Naive thymus-derived CD4-positive, alpha-beta T cell (primary cell): ENCODE data around the gene LCN10. TPM values are rescaled to one million over a fixed set of nuclear protein-coding genes. Genes with fewer than 3 reads are reported as not detected.
A peak's percentile ranks its signal among the peaks of the same experiment; 100 is the strongest.
"Not testable (repeated sequence)": the region's sequence is repeated elsewhere in the genome, so short reads cannot be mapped to it uniquely, and the experiment has no call there.

Experiments
- ATAC-seq: fragments of 150-1000 bp; cut with Tn5 transposase; 2 replicates; pipeline ENCODE4 v1.10.0; 2021; ENCODE audit warnings: mild to moderate bottlenecking, moderate library complexity
- CTCF ChIA-PET: fragments of 350-600 bp; sonication (Branson Sonifier 250); formaldehyde crosslinking; loops from one replicate; lab custom pipeline; 2021; ENCODE audit warnings: antibody characterized with exemption; lab: Charles Lee
- POLR2A ChIA-PET: fragments of 350-600 bp; sonication (Branson Sonifier 250); formaldehyde crosslinking; loops from one replicate; lab custom pipeline; 2021; ENCODE audit warnings: antibody characterized with exemption, inconsistent platforms; lab: Charles Lee
- DNase-seq, 9 donors: peaks; one replicate each; pipeline versions ENCODE4 v3.0.0 to v3.0.0-alpha.2; 2020 to 2022; ENCODE audit warnings: mixed read lengths in 1 of 9
- H3K27ac ChIP-seq: one replicate; pipeline ENCODE4 v1.7.0; 2013; ENCODE audit warnings: mild to moderate bottlenecking, low read depth, low read length, moderate library complexity
- H3K27me3 ChIP-seq, 2 donors: one replicate each; pipeline ENCODE4 v1.7.0; 2013; ENCODE audit warnings: low read length in 2 of 2, mild to moderate bottlenecking in 2 of 2, moderate library complexity in 2 of 2; ENCODE audit not compliant: control insufficient read depth in 2 of 2, insufficient read depth in 2 of 2
- H3K36me3 ChIP-seq, 3 experiments: 1 replicate in 2 of 3; 2 replicates in 1 of 3; pipeline ENCODE4 v1.7.0; 2013; ENCODE audit warnings: low read length in 3 of 3, mild to moderate bottlenecking in 3 of 3, moderate library complexity in 1 of 3; ENCODE audit not compliant: insufficient read depth in 3 of 3, control insufficient read depth in 2 of 3
- H3K4me1 ChIP-seq, 2 donors: one replicate each; pipeline ENCODE4 v1.7.0; 2013; ENCODE audit warnings: low read length in 2 of 2, mild to moderate bottlenecking in 2 of 2, moderate library complexity in 1 of 2; ENCODE audit not compliant: control insufficient read depth in 2 of 2, insufficient read depth in 2 of 2
- H3K4me3 ChIP-seq: 2 replicates; pipeline ENCODE4 v1.7.0; 2013; ENCODE audit warnings: mild to moderate bottlenecking, low read length
- H3K9me3 ChIP-seq, 3 experiments: 1 replicate in 2 of 3; 2 replicates in 1 of 3; pipeline ENCODE4 v1.7.0; 2013; ENCODE audit warnings: low read length in 3 of 3; ENCODE audit not compliant: control insufficient read depth in 2 of 3
- H3K27ac Mint-ChIP-seq, 9 donors: one replicate each; pipeline ENCODE4 v1.8.0; 2020 to 2022; ENCODE audit warnings: mixed read lengths in 9 of 9, mild to moderate bottlenecking in 8 of 9, moderate library complexity in 5 of 9, inconsistent platforms in 2 of 9
- H3K27me3 Mint-ChIP-seq, 5 donors: one replicate each; pipeline ENCODE4 v1.8.0; 2021 to 2022; ENCODE audit warnings: mixed read lengths in 5 of 5, mild to moderate bottlenecking in 1 of 5
- H3K36me3 Mint-ChIP-seq, 5 donors: one replicate each; pipeline ENCODE4 v1.8.0; 2020 to 2022; ENCODE audit warnings: mixed read lengths in 5 of 5, mild to moderate bottlenecking in 3 of 5, inconsistent platforms in 1 of 5
- H3K4me1 Mint-ChIP-seq, 7 donors: one replicate each; pipeline ENCODE4 v1.8.0; 2020 to 2022; ENCODE audit warnings: mixed read lengths in 7 of 7, mild to moderate bottlenecking in 3 of 7, inconsistent platforms in 1 of 7
- H3K4me3 Mint-ChIP-seq, 10 donors: one replicate each; pipeline ENCODE4 v1.8.0; 2020 to 2022; ENCODE audit warnings: mild to moderate bottlenecking in 10 of 10, mixed read lengths in 10 of 10, moderate library complexity in 6 of 10, inconsistent platforms in 2 of 10
- H3K9me3 Mint-ChIP-seq, 11 donors: one replicate each; pipeline ENCODE4 v1.8.0; 2020 to 2022; ENCODE audit warnings: mixed read lengths in 11 of 11, mild to moderate bottlenecking in 4 of 11, inconsistent platforms in 1 of 11, moderate library complexity in 1 of 11
- intact Hi-C, 2 donors: fragments of 100-400 bp; cut with micrococcal nuclease; formaldehyde crosslinking; loops; one replicate each; pipeline ENCODE4 v1.15.1; 2023
- polyA plus RNA-seq, 2 donors: library from polyadenylated mRNA; unstranded; fragments of 300-500 nt; fragmentation: Illumina TruSeq; gene quantifications; one replicate each; pipeline ENCODE4 v1.2.3, GENCODE V29; 2021
- total RNA-seq, 6 experiments: library from RNA in 5 of 6; stranded (reverse) in 5 of 6; gene quantifications; 1 replicate in 5 of 6; 2 replicates in 1 of 6; pipeline ENCODE4 v1.2.3 and lab custom pipeline; 2021 to 2026

Gene LCN10
- total and polyA plus RNA-seq, 7 experiments from 2014 or later: 0.34 to 3.2 (median 1.1) TPM; not detected in 1

DNA sequence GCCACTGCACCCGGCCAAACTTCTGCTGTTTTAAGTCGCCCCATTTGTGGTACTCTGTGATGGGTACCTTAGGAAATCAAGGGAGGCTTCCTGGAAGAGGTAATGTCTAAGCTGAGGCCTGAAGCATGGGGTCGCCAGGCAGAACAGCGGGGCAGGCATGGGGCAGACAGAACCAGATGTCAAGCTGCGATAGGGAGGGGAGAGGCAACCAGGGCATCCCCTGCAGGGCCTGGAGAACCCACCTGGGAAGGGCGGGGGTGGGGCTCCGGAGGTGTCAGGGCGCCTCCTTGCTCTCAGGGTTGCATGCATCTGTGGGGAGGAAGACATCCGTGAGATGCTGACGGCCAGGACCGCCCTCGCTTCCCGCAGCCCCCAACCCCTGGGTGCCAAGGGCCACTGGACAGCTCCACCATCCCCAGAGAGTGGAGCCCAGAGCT, 18.8 kb upstream of the LCN10 start:
- Mint-ChIP-seq H3K27ac (no peak overlapping the region), H3K4me1 (peaks cover 0 to 6% (median 0%) of the 10 kb centered on the region in 7 donors), H3K4me3 (no peak overlapping the region), H3K36me3 (no peaks in the 10 kb centered on the region), H3K27me3 (peaks cover 2 to 10% (median 4%) of the 10 kb centered on the region in 5 donors), H3K9me3 (no peaks in the 10 kb centered on the region)
- H3K27me3 ChIP-seq: no peaks in the 10 kb centered on the region
- ATAC-seq (no peak), DNase-seq (no peak)
- intact Hi-C loops: no loop called here
- ChIA-PET POLR2A (no interaction called here), CTCF (no interaction called here)
- H3K36me3 ChIP-seq: no peaks in the 10 kb centered on the region
- no peak overlapping the region for H3K4me3 ChIP-seq
- H3K4me1 ChIP-seq: no peaks in the 10 kb centered on the region
- H3K9me3 ChIP-seq: no peaks in the 10 kb centered on the region
- H3K27ac ChIP-seq: no peak overlapping the region

DNA sequence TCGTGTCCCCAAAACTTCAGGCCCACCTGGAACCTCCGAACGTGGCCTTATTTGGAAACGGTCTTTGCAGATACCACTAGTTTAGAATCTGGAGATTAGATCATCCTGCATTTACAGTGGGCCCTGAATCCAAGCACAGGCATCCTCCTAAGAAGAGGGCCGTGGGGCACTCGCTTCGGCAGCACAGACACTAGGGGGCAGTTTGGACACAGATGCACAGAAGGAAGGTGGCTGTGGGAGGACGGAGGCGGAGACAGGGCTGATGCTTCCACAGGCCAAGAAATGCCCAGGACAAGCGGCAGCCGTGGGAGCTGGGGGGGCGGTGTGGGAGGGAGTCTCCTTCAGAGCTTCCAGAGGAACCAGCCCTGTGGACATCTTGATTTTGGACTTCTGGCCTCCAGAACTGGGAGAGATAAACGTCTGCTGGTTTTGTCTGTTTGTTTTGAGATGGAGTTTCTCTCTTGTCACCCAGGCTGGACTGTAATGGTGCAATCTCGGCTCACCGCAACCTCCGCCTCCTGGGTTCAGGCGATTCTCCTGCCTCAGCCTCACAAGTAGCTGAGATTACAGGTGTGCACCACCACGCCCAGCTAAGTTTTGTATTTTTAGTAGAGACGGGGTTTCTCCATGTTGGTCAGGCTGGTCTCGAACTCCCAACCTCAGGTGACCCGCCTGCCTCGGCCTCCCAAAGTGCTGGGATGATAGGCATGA, 18.2 kb upstream of the LCN10 start:
- H3K9me3 ChIP-seq, H3K36me3 ChIP-seq, intact Hi-C loops, H3K36me3 Mint-ChIP-seq, H3K4me3 Mint-ChIP-seq, H3K27ac Mint-ChIP-seq, POLR2A ChIA-PET, H3K4me1 Mint-ChIP-seq, H3K9me3 Mint-ChIP-seq, H3K27ac ChIP-seq, H3K27me3 ChIP-seq, H3K4me1 ChIP-seq, H3K4me3 ChIP-seq, DNase-seq, H3K27me3 Mint-ChIP-seq: not testable (repeated sequence)
- peak; percentile 25 for ATAC-seq
- CTCF ChIA-PET: interaction anchor here (1.4 kb wide), 1 partner anchor 274 kb away, joined by 4 read pairs; no protein-coding TSS in a partner anchor

DNA sequence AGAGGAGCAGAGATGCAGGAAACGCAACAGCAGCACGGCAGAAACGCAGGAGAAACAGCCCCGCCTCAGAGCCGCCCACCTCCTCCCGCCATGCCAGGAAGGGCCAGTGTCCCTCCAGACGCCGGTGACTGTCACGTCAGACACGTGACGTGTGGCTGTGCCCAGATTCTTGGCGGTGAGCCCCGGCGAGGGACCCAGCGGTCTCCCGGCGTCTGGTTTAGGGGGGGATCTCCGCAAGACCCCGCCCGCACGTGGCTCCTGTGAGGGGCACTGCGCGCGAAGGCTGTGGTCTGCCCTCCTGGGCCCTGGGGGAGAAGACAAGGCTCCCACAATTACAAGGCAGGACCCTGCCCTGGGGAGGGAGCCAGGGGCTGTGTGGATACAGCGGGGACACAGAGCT, 17.7 kb upstream of the LCN10 start:
- Mint-ChIP-seq H3K4me1 (peaks cover 0 to 5% (median 0%) of the 10 kb centered on the region in 7 donors), H3K4me3 (peak overlapping the region in 2 of 10 donors; percentile 14 to 26), H3K9me3 (peaks cover 0 to 11% (median 3%) of the 10 kb centered on the region in 11 donors), H3K27ac (no peak overlapping the region), H3K36me3 (peaks cover 0 to 5% (median 0%) of the 10 kb centered on the region in 5 donors), H3K27me3 (peaks cover 2 to 11% (median 4%) of the 10 kb centered on the region in 5 donors)
- CTCF ChIA-PET: interaction anchor here (1.4 kb wide), 1 partner anchor 275 kb away, joined by 4 read pairs; no protein-coding TSS in a partner anchor
- no peak for DNase-seq
- H3K36me3 ChIP-seq: no peaks in the 10 kb centered on the region
- H3K4me3 ChIP-seq: no peak overlapping the region
- POLR2A ChIA-PET: no interaction called here
- intact Hi-C loops: no loop called here
- H3K27me3 ChIP-seq: no peaks in the 10 kb centered on the region
- H3K4me1 ChIP-seq: no peaks in the 10 kb centered on the region
- no peak overlapping the region for H3K27ac ChIP-seq
- ATAC-seq: no peak
- no peaks in the 10 kb centered on the region for H3K9me3 ChIP-seq

DNA sequence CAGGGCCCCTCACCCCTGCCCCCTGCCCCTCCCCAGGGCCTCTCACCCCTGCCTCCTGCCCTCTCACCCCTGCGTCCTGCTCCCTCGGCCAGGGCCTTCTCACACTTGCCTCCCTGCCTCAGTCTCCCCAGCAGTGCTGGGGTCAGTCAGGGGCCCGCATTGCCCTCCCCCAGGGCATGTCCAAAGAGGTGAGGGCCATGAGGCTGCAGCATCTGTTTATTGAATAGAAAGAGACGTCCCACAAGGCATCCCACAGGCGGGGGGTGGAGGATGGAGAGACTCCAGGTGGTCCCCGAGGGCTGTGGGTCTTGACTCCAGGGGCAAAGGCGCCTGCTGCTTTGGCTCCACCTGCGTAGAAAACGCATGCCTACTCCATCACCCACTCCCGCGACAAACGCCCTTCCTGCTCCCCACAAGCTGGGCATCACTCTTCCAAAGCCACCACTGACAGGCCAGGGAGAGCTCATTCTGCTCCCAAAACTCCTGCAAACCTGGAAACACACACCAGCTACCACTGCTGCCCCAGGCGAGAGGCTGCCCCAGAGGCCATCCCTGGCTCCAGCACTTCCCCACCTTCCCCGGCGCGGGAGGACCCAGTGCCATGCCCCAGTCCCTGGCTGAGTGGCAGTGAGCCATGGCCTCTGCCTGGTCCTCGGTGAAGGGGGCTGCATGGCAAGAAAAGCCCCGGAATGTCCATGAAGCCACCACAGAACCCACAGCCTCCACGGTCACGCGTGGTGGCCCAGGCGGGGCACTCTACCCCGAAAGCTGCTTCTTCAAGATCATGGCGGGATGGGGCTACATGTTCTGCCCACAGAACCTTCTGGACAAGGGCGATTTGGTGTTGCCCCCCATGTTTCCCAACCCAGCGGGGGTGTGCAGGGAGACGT, 16.9 kb upstream of the LCN10 start:
- ChIA-PET POLR2A (no interaction called here), CTCF (interaction anchor here (1.4 kb wide), 1 partner anchor 276 kb away, joined by 4 read pairs; no protein-coding TSS in a partner anchor)
- Mint-ChIP-seq H3K36me3 (peaks cover 0 to 5% (median 0%) of the 10 kb centered on the region in 5 donors), H3K4me1 (peaks cover 0 to 5% (median 0%) of the 10 kb centered on the region in 7 donors), H3K27me3 (peaks cover 2 to 10% (median 4%) of the 10 kb centered on the region in 5 donors), H3K9me3 (peaks cover 0 to 11% (median 3%) of the 10 kb centered on the region in 11 donors), H3K27ac (no peak overlapping the region), H3K4me3 (peak overlapping the region in 2 of 10 donors; percentile 14 to 26)
- DNase-seq (no peak), ATAC-seq (no peak)
- intact Hi-C loops: no loop called here
- Histone ChIP-seq H3K9me3 (no peaks in the 10 kb centered on the region), H3K27me3 (no peaks in the 10 kb centered on the region), H3K27ac (no peak overlapping the region), H3K36me3 (no peaks in the 10 kb centered on the region), H3K4me3 (no peak overlapping the region), H3K4me1 (no peaks in the 10 kb centered on the region)

DNA sequence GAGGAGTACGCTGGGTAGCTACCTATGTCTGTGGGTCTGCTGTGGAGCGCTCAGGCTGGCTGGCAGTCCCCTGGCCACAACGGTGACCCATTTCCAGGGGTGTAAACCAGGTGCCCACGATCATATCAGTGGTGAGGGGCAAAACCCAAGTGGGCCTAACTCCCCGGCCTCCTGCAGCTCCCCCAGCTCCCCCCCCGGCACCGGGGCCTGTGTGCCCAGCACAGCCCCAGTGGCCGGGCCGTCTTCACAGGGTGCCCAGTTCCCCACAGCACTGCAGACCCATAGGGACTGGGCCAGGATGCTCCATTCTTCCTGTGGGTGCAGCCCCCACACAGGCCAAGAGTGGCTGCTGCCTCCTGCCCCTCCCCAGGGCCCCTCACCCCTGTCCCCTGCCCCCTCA, 16.3 kb upstream of the LCN10 start:
- peaks cover 0 to 5% (median 0%) of the 10 kb centered on the region in 5 donors for H3K36me3 Mint-ChIP-seq
- H3K27me3 ChIP-seq: no peaks in the 10 kb centered on the region
- H3K27ac ChIP-seq: no peak overlapping the region
- no peak overlapping the region for H3K4me3 ChIP-seq
- CTCF ChIA-PET: no interaction called here
- H3K27me3 Mint-ChIP-seq: peaks cover 2 to 10% (median 4%) of the 10 kb centered on the region in 5 donors
- ATAC-seq: no peak
- H3K9me3 ChIP-seq: no peaks in the 10 kb centered on the region
- H3K4me3 Mint-ChIP-seq: no peak overlapping the region
- DNase-seq: no peak
- POLR2A ChIA-PET: interaction anchor here (0.6 kb wide), 1 partner anchor 13 kb away, joined by 3 read pairs; no protein-coding TSS in a partner anchor
- H3K27ac Mint-ChIP-seq: no peak overlapping the region
- H3K9me3 Mint-ChIP-seq: peaks cover 0 to 11% (median 3%) of the 10 kb centered on the region in 11 donors
- H3K4me1 ChIP-seq: no peaks in the 10 kb centered on the region
- H3K4me1 Mint-ChIP-seq: peaks cover 0 to 5% (median 0%) of the 10 kb centered on the region in 7 donors
- H3K36me3 ChIP-seq: no peaks in the 10 kb centered on the region
- intact Hi-C loops: no loop called here

DNA sequence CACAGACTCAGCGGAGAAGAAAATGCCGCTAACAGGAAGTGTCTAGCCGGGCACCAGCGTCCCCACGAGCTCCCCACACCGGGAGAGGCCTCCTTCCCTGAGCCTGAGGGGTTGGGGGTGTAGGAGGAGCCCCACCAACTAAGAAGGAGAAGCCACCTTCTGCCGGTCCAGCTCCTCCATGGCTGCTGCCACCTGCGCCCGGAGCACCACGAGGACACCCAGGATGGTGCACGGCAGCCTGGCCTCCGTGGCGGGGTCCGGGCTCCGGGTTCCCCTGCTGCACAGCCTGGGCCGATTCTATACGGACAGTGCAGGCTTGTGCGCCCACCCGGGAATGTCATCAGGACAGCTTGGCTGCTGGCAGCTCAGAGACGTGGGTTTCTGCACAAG, 15.0 kb upstream of the LCN10 start:
- no peaks in the 10 kb centered on the region for H3K36me3 ChIP-seq
- Mint-ChIP-seq H3K4me3 (no peak overlapping the region), H3K4me1 (peaks cover 0 to 5% (median 0%) of the 10 kb centered on the region in 7 donors), H3K9me3 (peaks cover 0 to 13% (median 3%) of the 10 kb centered on the region in 11 donors), H3K36me3 (peaks cover 0 to 5% (median under 1%) of the 10 kb centered on the region in 5 donors), H3K27ac (no peak overlapping the region), H3K27me3 (peaks cover 2 to 10% (median 4%) of the 10 kb centered on the region in 5 donors)
- CTCF ChIA-PET: interaction anchor here (0.5 kb wide), 1 partner anchor 312 kb away, joined by 4 read pairs; no protein-coding TSS in a partner anchor
- intact Hi-C loops: no loop called here
- ATAC-seq: no peak
- H3K27ac ChIP-seq: no peak overlapping the region
- no peaks in the 10 kb centered on the region for H3K4me1 ChIP-seq
- no peak for DNase-seq
- H3K4me3 ChIP-seq: no peak overlapping the region
- POLR2A ChIA-PET: no interaction called here
- no peaks in the 10 kb centered on the region for H3K9me3 ChIP-seq
- no peaks in the 10 kb centered on the region for H3K27me3 ChIP-seq
